OCI-LY1 (cell line): ENCODE measurements around the gene LRRC40.

Source experiments
- CTCF ChIP-seq: fragments of 200-600 bp; sonication (generic), shearing (Covaris generic); IDR thresholded peaks from 2 replicates; pipeline ENCODE4 v1.5.1; 2017; ENCODE audit warnings: mild to moderate bottlenecking, antibody characterized with exemption, low read length, moderate library complexity, mixed read lengths
- EZH2 ChIP-seq: fragments of 200-600 bp; sonication (generic), shearing (Covaris generic); IDR thresholded peaks from 2 replicates; pipeline ENCODE4 v1.8.0; 2017; ENCODE audit warnings: borderline replicate concordance, mixed run types, mild to moderate bottlenecking, antibody characterized with exemption, low read length, moderate library complexity, mixed read lengths

- no peak for TF ChIP-seq CTCF
- TF ChIP-seq EZH2 = no peak
These were observed 5.3 kb downstream of the LRRC40 start for GRCh38 chr1:70200065-70200464.
